Liver (tissue), 9 donors: ENCODE results near the gene TMEM163. TPM values are rescaled to one million over a fixed set of nuclear protein-coding genes. Genes with fewer than 3 reads are reported as not detected.

Source experiments
- DNase-seq: peaks from one replicate; pipeline ENCODE4 v3.0.0-alpha.2; 2017; ENCODE audit warnings: low spot score
- H3K27ac ChIP-seq, 2 donors: one replicate each; pipeline ENCODE4 v1.7.0; 2013; ENCODE audit warnings: inconsistent platforms in 2 of 2, low read length in 2 of 2, control low read depth in 1 of 2, low read depth in 1 of 2, mild to moderate bottlenecking in 1 of 2
- H3K27me3 ChIP-seq, 4 donors: one replicate each; pipeline versions ENCODE4 v1.6.1 to v1.7.0; 2013; ENCODE audit warnings: low read length in 3 of 4, inconsistent platforms in 1 of 4, mild to moderate bottlenecking in 1 of 4, moderate library complexity in 1 of 4; ENCODE audit not compliant: control insufficient read depth in 4 of 4, insufficient read depth in 4 of 4
- H3K36me3 ChIP-seq, 4 donors: one replicate each; pipeline versions ENCODE4 v1.6.1 to v1.7.0; 2013; ENCODE audit warnings: low read length in 3 of 4, mild to moderate bottlenecking in 3 of 4, low read depth in 1 of 4, moderate library complexity in 1 of 4; ENCODE audit not compliant: control insufficient read depth in 4 of 4, insufficient read depth in 3 of 4
- H3K4me1 ChIP-seq, 4 donors: one replicate each; pipeline versions ENCODE4 v1.6.1 to v1.7.0; 2013; ENCODE audit warnings: low read length in 3 of 4, mild to moderate bottlenecking in 3 of 4, moderate library complexity in 1 of 4; ENCODE audit not compliant: control insufficient read depth in 4 of 4, insufficient read depth in 4 of 4
- H3K4me3 ChIP-seq, 3 donors: one replicate each; pipeline versions ENCODE4 v1.6.1 to v1.7.0; 2013; ENCODE audit warnings: low read length in 3 of 3, control low read depth in 1 of 3, low read depth in 1 of 3, mild to moderate bottlenecking in 1 of 3
- H3K9ac ChIP-seq, 2 donors: one replicate each; pipeline ENCODE4 v1.7.0; 2013; ENCODE audit warnings: low read length in 2 of 2, mild to moderate bottlenecking in 2 of 2, moderate library complexity in 2 of 2, control low read depth in 1 of 2, low read depth in 1 of 2
- H3K9me3 ChIP-seq, 4 donors: one replicate each; pipeline versions ENCODE4 v1.6.1 to v1.7.0; 2013; ENCODE audit warnings: low read length in 3 of 4; ENCODE audit not compliant: control insufficient read depth in 4 of 4
- CTCF ChIP-seq: fragments of 150-350 bp; IDR thresholded peaks from 2 replicates; pipeline ENCODE4 v1.5.1; 2017; ENCODE audit warnings: improper control_type of control experiment, low read depth, low read length; ENCODE audit not compliant: missing input control
- FOXA1 ChIP-seq: IDR thresholded peaks from 2 replicates; pipeline ENCODE4 v1.6.1; 2016; ENCODE audit warnings: antibody characterized with exemption
- GABPA ChIP-seq, 2 donors: IDR thresholded peaks in 1 of 2; conservative IDR thresholded peaks in 1 of 2; 2 replicates each; pipeline ENCODE4 v1.6.1; 2016; ENCODE audit warnings: antibody characterized with exemption in 2 of 2, mild to moderate bottlenecking in 1 of 2, moderate library complexity in 1 of 2
- HNF4A ChIP-seq, 2 donors: conservative IDR thresholded peaks; 2 replicates each; pipeline ENCODE4 v1.6.1; 2016; ENCODE audit warnings: antibody characterized with exemption in 2 of 2, mild to moderate bottlenecking in 2 of 2
- HNF4G ChIP-seq: IDR thresholded peaks from 2 replicates; pipeline ENCODE4 v1.6.1; 2016; ENCODE audit warnings: antibody characterized with exemption
- JUND ChIP-seq, 2 donors: IDR thresholded peaks; 2 replicates each; pipeline ENCODE4 v1.6.1; 2016; ENCODE audit warnings: antibody characterized with exemption in 2 of 2
- REST ChIP-seq: IDR thresholded peaks from 2 replicates; pipeline ENCODE4 v1.6.1; 2016; ENCODE audit warnings: antibody characterized with exemption, mild to moderate bottlenecking
- RXRA ChIP-seq, 2 donors: IDR thresholded peaks; 2 replicates each; pipeline ENCODE4 v1.6.1; 2017 to 2018; ENCODE audit warnings: antibody characterized with exemption in 2 of 2, mild to moderate bottlenecking in 1 of 2
- TAF1 ChIP-seq: conservative IDR thresholded peaks from 2 replicates; pipeline ENCODE4 v1.6.1; 2016; ENCODE audit warnings: antibody characterized with exemption, mild to moderate bottlenecking
- YY1 ChIP-seq: IDR thresholded peaks from 2 replicates; pipeline ENCODE4 v1.6.1; 2016; ENCODE audit warnings: antibody characterized with exemption, mild to moderate bottlenecking
- WGBS: extraction: QIAGEN DNeasy Blood & Tissue Kit; methylation state at CpG from one replicate; pipeline ENCODE4 v1.1.7; 2013; 5-methylcytosine and 5-hydroxymethylcytosine counted together
- polyA plus RNA-seq, 2 donors: library from polyadenylated mRNA; stranded (reverse) in 1 of 2; unstranded in 1 of 2; fragments of 200-250 nt in 1 of 2; fragments of >200 nt in 1 of 2; fragmentation: Nextera tagmentation in 1 of 2; extraction: Ambion mirVana in 1 of 2; gene quantifications; one replicate each; pipeline versions ENCODE4 v1.2.1 to v1.2.3, GENCODE V29; 2013 to 2015
- total RNA-seq, 2 donors: library from RNA; depleted of rRNA; stranded (reverse); fragments of >200 nt; gene quantifications; one replicate each; pipeline ENCODE4 v1.2.3, GENCODE V29; 2014
- TF ChIP-seq, protein P1 (sequence below): IDR thresholded peaks from 2 replicates; pipeline ENCODE4 v1.6.1; 2016; ENCODE audit warnings: antibody characterized with exemption
- donor health status: healthy.
- donor health status: healthy.
- donor health status: healthy.
- donor health status: healthy.
- donor health status: healthy.

Gene TMEM163
- total and polyA plus RNA-seq, 4 donors = 0.08 to 0.48 (median 0.25) TPM

GRCh38 chr2:134739236-134739878 lies 20.6 kb upstream of the TMEM163 start (continued):
- TF ChIP-seq GABPA (IDR thresholded peaks at IDR 0.05 in 1 of 2, conservative IDR thresholded peaks at IDR 0.05 in 1 of 2) = no peak

DNA sequence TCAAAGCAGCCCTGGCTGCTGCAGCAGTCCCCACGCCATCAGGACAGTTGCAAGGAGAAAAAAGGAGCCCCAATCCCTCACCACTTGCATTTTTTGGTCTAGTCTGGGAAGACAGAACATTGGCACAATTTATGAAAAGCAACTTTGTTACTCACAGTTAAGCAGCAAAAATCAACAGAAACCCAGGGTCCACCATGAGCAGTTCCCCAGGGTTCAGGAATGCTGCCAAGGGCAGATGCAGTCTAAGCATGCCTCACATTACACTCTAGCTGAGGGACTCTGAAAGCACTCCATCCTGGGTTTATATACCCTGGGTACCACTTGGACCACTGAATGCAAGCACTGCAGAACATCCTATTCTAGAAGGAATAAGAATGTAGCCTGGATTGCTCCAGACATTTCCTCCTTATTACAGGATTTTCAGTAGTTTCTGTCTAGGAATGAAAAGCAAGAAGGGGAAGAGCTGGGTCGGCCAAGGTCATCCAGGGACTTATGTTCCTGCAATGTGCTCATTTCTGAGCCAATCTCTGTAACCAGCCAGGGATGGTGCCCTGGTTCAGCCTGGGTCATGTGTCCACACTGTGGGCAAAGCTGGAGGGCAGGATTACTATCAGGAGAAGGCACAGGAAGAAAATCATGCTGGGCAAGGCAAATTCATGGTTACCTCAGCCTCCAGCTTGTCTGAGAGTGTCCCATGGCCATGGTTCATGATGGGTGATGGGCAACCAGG lies 19.5 kb upstream of the TMEM163 start:
- Histone ChIP-seq H3K4me3 (no peak overlapping the region), H3K36me3 (no peaks in the 10 kb centered on the region), H3K27me3 (peaks cover 0 to 2% (median 0%) of the 10 kb centered on the region in 4 donors), H3K9me3 (no peaks in the 10 kb centered on the region), H3K4me1 (no peaks in the 10 kb centered on the region), H3K27ac (no peak overlapping the region), H3K9ac (no peak overlapping the region)
- WGBS = 86% methylated on average over 2 of the region's 2 CpGs
- no peak for DNase-seq
- TF ChIP-seq YY1 = no peak
- TF ChIP-seq FOXA1 = no peak
- TF ChIP-seq, protein P1, sequence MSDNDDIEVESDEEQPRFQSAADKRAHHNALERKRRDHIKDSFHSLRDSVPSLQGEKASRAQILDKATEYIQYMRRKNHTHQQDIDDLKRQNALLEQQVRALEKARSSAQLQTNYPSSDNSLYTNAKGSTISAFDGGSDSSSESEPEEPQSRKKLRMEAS = no peak
- TF ChIP-seq HNF4A (conservative IDR thresholded peaks at IDR 0.05) = no peak
- no peak for TF ChIP-seq RXRA (IDR thresholded peaks at IDR 0.05)
- no peak for TF ChIP-seq TAF1

DNA sequence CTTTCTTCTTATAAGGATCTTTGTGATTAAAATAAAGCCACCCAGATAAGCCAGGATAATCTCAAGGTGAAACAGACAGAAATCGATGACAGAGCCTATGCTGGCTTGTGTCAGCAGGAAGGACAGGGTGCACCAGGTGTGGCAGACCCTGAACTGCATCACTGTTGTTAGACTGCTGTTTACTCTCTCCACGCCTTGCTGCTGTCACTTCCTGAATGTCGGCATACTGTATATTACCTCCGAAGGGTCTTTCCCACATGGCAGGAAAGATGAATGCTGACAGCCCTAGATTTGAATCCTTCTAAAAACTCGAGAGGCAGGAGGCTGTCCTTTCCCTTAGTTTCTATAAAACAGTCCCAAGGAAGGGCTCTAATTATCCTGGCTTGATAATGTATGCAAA lies 18.9 kb upstream of the TMEM163 start:
- peaks cover 0 to 2% (median 0%) of the 10 kb centered on the region in 4 donors for H3K27me3 ChIP-seq
- H3K27ac ChIP-seq = no peak overlapping the region
- H3K36me3 ChIP-seq = no peaks in the 10 kb centered on the region
- H3K9me3 ChIP-seq = no peaks in the 10 kb centered on the region
- H3K9ac ChIP-seq = no peak overlapping the region
- DNase-seq = no peak
- H3K4me3 ChIP-seq = no peak overlapping the region
- WGBS = 53% methylated on average over 5 of the region's 5 CpGs
- no peak for TF ChIP-seq REST
- TF ChIP-seq CTCF = no peak
- no peak for TF ChIP-seq JUND (IDR thresholded peaks at IDR 0.05)
- TF ChIP-seq GABPA (IDR thresholded peaks at IDR 0.05 in 1 of 2, conservative IDR thresholded peaks at IDR 0.05 in 1 of 2) = no peak
- no peak for TF ChIP-seq TAF1
- TF ChIP-seq, protein P1 = no peak
- no peak for TF ChIP-seq HNF4G
- no peaks in the 10 kb centered on the region for H3K4me1 ChIP-seq
